NOMO-1 treated with dmso at 0.1 percent for 144 hours (cell line): ENCODE results near the gene GRM7.

Source experiments
- DNase-seq: peaks from one replicate; lab custom pipeline; 2025; ENCODE audit not compliant: unreplicated experiment; lab: John Stamatoyannopoulos, UW

The GRM7 gene

DNA sequence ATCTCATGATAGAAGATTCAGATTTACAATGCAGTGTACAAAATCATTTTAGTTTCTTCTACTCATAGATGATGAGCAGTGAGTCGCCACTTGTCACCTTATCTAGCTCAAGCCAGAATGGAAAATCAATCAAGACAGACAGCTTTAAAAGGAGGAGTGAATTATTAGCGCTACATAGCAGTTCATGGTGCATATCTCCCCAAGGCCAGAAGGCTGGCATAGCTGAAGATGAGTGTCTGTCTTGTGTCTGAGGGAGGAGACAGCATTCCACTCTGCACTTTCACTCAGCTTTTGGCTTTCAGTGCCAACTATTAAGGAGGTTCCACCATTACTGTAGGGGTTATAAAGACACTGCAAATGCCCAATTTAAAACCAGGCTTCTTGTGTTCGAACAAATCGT is 836.6 kb downstream of the GRM7 start:
- no peak for DNase-seq

DNA sequence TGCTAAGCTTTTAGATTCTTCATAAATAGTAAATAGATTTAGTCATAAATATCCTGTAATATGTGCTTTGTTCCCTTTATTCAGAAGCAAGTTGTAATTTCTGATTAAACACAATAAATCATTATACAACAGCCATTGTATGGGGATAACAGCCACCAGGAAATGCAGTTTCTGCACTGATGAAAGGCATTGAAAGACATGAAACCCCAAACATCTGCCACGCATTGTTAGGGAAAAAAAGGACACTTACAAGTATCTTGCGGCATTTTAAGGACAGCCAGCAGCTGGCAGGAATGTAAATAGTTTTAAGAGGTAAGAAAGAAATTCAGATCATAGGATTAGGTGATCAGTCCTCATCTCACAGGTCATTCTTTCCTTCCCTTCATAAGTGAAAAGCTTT is 839.6 kb downstream of the GRM7 start:
- DNase-seq, result no peak

DNA sequence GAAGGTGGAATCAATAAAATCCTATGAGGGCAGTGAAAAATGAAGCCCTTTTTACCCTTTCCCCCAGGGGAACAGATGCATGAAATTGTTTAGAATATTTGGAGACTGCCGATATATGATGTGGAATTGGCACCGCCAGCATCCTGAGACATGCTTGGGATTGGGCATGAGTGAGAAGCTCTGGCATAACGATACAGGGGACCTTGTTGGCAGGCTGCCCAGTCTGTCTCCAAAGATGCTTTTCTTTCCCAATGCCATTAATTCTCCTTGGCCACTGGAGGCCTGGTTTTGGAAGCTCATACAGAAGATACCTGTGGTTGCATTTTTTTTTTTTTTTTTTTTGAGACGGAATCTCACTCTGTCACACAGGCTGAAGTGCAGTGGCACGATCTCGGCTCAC is 840.1 kb downstream of the GRM7 start:
- no peak for DNase-seq

DNA sequence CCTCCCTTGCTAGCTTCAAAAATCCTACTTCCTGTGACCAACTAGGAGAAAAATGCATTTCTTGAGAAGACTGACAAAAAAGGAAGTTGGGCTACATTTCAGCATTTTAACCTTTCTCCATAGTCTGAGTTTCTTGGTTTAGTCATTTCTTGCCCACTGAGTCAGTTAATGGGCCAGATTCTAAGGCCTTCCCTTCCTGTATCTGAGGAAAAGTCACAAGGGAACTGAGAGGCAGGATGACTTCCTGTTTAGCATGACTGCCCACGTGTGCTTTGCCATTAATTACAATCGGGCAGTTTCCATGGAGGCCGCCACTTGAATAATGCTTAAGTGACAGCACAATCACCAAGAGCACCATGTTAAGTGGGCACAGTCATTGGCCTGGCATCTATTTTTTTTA is 846.3 kb downstream of the GRM7 start:
- DNase-seq, result no peak

DNA sequence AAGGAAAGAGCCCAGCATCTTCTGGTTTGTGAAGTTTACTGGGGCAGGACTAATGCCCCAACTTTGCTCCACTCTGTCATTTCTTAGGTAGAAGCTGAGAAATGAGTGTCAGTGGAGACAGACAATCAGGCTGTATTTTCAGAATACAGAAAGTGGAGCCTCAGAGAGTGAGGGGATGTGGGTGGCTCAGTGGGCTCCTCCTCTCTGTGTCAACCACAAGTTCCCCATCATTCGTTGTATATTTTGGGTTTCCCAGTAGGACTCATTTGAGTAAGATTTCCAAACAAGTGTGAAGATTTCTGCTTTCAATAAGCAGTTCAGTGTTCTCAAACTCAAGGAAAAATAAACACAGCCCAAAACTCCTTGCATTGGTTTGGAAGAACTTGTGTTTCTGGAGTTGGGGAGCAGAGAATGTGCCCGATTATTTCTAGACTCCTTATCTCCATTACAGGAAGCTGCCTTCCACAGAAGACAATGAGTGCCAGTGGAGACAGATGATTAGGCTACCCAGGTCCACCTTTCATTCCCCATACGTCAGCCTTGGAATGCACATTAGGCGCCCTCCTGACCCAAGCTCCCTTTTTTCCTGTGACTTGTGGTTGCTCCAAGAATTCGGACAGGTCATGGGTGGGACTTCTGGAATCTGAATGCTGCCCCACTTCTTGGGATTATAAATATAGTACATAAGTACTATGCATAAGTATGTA is 848.6 kb downstream of the GRM7 start:
- DNase-seq, result no peak

DNA sequence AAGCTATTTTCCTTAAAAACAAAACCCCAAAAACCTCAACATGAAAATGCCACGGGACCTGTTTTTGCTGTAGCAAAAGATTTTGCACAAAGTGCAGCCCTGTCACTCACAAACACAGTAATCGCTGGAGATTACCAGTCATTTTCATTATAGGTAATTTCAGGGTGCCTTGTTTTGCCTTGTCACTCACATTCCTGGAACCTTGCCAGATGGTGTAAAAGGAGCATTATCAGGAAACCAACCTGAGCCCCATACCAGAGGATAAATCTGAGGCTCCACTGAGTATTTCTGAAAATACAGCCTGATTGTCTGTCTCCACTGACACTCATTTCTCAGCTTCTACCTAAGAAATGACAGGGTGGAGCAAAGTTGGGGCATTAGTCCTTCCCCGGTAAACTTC is 849.4 kb downstream of the GRM7 start:
- no peak for DNase-seq

DNA sequence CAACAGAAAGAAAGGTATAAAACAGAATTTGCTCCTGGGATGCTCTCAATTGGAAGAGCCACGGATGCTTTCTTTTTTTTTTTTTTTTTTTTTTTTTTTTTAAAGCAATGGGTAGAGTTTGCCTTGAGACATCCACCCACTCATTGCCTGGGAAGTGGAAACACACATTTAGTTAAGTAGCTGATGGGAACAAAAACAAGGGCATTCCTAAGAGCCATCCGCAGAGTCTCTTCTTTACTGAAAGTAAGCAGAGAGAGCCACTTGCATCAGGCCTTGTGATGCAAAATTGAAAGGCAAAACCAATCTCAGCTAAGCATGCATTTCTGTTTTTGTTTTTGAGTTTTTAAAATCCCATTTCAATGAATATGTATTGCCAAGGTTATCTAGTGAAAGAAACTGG is 852.8 kb downstream of the GRM7 start:
- DNase-seq, result no peak

DNA sequence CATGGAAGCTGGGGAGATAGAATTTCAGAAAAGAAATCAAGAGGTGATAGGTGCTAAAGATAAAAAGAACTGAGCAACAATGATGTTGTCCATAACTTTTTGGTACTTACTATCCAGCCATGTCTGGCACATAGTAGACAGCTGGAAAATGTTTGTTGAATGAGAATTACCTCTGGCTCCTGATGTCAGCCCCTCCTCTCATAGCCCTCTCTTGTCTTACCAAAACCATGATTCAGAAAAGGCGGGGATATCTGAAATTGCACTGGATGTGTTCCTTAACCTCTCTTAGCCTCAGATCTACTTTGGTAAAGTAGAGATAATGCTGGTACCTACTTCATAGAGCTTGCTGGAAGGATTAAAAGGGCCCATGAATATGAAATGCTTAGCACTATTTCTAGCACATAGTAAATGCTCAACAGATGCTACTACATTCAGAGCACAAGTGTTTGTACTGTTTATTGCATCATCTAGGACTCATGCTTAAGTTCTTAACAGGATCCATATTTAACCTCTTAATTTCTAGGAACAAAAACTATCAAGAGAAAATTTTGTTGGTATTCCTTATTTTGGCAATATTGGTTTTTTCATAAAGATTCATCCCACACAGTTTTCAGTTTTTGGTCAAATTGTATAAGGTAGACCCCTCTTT is 859.9 kb downstream of the GRM7 start:
- DNase-seq, result no peak

DNA sequence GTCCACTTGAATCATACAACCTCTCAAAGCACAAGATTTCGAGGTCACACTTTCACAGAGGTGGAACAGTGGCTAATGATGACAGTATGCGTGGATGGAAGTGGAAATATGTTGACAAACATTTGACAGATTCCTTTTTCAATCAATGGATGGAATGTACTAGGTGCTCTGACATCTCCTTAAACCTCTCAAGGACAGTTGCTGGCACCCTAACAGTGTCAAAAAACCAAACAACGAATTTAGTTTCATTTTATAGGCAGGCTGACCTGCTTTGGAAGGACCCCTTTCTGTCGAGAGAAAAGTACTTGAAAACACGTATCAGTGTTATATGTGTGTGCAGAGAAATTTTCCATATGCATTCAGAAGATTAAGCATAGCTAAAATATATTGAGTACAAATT is 861.0 kb downstream of the GRM7 start:
- DNase-seq, result no peak

DNA sequence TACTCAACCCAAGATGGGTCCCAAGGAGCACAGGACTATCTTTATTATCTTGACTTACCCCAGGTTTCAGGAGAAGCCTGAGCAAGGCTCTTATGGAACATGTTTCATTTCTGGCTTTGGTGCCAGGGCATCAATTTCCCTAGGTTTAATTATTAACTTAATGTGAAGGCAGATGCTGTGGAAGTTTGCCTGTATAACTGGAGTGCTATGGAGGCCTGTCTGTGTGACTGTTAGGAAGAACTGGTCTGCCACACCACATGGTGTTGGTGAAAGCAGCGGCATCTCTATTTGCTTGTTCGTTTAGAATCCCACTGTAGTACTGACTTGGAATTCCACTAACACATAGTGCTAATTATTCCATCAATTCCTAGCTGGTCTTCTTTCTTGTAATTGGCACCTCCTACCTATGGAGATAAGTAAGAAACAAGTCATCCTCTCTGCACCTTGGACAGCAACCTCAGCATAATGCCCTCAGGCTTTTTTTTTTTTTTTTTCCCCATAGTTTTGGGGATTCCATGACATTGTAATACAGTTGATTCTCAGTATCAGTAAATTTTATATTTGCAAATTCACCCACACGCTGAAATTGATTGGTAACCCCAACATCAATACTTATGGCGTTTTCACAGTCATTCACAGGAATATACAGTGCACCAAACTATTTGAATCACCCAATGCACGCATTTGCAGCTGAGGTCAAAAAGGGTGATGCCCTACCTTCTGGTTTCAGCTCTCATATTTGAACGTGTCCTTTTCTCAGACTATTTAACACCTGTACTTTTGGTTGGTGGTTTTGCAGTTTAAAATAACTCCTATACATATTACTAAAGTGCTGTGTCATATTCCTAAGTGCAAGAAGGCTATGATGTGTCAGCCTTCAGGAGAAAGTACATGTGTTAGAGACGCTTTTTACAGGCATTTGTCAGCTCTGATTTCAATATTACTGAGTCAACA is 867.9 kb downstream of the GRM7 start:
- DNase-seq, result no peak

DNA sequence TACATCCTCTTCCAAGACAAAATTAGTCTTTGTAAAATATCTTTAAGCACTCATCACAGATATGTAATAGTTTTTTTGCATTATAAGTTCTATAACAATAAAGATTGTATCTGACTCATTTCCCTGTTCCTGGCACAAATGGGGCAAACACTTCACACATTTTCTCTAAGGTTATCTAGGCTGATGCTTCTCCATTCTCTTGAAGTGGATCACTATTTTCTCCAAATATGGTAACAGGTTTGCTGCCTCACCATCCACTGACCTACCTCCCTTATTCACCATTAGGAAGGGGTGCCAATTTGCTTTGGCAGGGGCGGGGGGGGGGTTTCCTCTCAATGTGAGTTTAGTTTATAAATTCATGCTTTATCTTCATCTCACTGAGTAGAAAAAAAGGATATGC is 873.0 kb downstream of the GRM7 start:
- no peak for DNase-seq

DNA sequence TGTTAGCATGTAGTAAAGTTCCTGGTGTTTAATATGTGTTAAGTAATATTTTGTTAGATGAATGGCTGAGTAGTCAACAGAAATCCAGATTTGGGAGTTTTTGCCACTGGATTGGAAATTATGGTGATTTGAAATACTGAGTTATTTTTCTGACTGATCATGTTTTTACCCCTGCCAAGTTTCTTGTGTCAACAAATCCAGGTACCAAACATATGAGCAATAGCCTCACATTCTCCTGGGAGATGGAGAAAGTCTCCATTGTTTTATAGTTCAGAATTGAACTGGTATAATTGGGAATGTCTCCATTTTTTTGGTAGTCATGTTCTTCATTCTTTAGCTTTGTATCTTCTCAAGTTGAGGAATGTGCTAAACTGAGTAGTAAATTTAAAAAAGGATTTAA is 873.5 kb downstream of the GRM7 start:
- DNase-seq, result no peak

DNA sequence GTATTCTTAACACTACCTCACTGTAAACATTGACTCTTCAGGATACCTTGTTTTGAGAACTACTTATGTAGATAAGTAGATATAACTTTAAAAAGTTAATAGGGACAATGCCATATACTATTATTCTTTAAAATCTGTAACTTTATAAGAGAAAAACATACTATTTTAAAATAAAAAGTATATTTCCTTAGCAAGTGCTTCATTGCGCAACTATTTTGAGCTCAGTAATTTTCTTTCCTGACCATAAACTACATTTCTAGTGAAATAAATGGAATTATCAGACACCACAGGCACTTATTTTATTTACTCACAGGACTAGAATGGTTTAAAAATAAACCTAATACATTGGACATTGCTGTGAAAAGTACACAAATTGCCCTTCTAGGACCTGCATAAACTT is 876.3 kb downstream of the GRM7 start:
- DNase-seq, result no peak

DNA sequence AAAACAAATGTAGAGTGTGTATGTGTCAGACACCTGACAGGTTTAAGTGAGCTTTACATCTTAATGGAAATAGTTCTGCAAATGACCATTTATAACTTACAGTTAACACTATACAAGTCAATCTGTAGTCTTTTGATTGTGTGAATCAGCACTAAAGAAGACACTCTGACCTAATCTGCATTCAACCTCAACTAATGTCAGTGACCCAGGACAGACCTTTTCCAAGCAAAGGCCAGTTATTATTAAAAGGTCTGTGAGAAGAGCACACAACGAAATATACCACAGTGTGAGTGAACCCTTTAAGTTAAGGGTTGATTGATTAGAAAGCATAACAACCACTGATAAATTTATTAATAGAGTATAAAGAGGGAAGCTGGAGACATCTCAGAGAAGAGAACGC is 878.8 kb downstream of the GRM7 start:
- no peak for DNase-seq

DNA sequence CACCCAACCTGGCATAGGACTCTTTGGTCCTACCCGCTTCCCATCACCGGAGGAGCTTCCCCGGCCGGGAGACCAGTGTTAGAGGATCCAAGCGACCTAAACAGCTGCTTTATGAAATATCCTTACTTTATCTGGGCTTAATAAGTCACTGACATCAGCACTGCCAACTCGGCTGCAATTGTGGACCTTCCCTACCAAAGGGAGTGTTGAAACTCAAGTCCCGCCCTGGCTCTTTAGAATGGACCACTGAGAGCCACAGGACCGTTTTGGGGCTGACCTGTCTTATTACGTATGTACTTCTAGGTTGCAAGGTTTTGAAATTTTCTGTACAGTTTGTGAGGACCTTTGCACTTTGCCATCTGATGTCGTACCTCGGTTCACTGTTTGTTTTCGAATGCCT is 879.5 kb downstream of the GRM7 start:
- DNase-seq, result no peak

DNA sequence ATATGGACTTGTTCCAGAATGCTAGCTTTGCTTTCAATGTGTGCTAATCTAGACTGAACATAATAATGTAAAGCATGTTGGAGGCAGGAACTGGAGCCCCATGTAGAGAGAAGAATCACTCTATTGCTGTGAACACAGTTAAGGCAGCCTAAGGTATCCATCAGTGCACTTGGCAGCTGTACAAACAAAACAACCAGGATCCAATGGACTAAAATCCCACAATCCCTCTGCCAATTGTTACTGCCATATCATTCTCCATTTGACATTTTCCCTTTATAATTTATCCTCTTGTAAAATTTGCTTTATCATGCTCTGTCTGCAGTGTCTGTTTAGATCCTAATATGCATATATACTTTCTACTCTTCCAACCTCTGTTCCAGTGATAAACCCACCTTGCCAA is 883.9 kb downstream of the GRM7 start:
- DNase-seq, result no peak

DNA sequence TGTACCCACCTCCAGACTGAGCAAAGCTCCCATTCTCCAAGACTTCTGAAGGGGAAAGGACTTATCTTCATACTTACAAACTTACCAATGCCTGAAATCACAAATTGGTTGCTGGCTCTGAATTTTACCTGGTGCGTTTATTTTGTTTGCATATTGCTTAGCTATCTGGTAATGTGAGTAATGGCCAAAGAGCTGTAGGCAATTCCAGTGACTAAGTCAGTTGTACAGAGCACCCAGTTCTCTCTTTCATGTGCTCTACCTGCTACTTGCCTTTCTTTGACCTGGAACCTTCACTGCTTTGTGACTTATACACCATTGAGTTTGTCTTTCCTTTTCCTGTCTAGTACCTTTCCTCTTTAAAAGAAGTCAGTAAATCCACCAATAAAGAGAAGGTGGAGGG is 884.8 kb downstream of the GRM7 start:
- DNase-seq, result no peak

DNA sequence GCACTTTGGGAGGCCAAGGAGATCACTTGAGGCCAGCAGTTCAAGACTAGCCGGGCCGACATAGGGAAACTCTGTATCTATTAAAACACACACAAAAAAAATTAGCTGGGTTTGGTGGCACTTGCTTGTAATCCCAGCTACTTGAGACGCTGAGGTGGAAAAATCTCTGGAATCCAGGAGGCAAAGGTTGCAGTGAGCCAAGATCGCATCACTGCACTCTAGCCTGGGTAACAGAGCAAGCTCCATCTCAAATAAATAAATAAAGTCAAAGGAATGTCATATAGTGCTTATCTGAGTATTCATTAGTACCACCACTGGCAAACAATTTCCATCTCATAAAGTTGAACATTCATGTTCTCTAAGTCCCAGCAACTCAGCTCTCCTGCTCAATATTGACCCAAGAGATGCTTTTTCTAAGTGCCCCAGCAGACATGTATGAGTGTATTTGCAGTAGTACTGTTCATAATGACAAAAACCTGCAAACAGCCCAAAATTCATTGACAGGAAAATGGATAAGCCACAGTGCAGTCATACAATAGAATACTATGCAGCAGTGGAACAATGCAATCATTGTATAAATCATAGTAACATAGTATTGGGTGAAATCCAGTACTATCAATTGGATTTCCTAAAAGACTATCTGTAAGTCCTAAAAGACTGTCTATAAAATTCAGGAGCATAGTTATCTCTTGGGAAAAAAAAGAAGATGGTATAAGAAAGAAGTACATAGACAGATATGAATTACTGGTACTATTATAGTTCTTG is 889.2 kb downstream of the GRM7 start:
- no peak for DNase-seq

DNA sequence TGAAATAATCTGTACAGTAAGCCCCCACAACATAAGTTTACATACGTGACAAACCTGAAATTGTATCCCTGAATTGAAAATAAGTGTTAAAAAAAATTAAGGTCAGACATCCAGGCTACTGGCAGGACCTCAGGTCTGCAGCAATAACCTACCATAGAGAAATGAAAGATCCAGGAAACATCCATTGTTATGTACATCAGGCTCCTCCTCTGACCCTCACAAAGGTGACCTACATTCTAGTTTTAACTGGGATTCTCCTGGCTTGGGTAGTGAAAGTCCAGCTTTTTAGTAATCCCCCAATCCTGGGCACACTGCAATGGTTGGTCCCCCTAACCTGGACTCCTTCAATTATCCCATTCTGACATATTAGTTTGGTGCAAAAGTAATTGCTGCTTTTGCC is 891.1 kb downstream of the GRM7 start:
- DNase-seq, result no peak

DNA sequence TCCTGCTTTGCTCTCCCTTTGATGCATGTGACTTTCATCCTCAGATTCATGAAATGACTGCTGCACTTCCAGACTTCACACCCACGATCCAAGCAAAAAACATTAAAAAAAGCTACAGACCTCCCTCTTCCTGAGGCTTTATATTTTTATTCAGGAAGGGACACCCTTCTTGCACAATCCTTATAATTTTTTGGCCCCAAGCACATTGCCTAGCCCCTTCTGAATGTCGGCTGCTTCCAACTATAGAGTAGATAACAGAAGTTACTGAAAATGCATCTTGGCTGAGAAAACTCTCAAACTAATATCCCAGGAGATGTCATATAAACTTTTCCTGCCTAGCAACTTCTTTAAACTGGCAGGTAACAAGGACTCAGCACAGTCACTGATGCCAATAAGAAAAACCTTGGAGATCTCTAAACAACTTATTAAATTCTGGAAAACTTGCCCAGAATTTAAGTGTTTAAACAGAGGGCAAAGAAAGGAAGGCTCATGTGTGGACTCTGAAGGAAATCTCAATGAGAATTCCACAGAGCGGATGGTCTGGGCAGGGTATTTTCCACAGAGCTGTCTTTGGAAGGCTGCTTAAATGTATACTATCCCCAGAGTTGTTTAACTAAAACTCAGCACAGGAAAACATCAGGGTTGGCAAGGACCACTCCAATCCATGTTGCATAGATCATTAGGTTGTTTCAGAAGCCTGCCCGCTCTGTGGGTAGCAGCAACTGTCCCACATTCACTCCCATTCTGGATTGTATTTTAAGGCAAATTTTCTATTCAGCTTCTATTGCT is 893.9 kb downstream of the GRM7 start:
- DNase-seq, result no peak
